Measurements from ENCODE around the gene CARD18.

The CARD18 gene

DNA sequence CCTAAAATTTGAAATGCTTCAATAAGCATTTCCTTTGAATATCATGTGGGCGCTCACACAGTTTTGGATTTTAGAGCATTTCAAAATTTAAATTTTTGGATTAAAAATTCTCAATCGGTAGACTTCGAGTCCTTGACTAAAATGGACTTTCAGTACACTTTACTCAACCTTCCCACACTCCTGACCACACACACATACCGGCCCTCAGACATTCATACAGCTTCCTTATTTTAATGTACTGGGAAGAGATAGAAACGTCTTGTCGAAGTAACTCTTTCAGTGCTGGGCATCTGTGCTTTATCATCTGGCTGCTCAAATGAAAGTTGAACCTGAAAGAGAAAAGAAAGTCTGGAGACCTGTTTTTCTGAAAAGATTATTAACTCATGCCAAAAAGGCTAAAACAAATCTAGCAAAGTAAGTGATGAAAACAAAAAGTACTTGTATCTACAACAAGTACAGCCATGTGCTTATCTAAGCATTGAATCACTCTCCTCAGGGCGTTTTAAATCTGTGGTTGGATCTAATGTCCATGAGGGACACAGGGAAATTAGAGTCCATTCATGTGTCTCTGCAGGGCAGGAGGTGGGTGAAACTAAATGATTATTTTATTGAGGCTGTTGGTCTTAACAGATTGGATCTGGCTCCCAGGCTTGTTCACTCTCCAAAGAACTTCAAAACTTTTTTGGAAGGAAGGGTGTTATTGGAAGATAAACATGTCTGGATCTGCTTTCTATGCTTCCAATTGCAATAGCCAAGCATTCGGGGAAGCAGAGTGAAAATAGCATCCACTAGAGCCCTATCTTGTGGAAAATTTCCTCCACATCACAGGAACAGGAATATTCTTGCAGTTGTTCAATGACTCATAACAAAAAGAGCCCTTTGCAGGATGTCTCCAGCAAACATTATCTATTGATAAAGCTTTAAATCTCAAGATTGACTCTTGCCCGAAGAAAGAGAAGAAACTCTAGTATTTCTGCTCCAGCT lies 47.0 kb downstream of the CARD18 start:
- no peak for DNase-seq (ENCODE audit: extremely low read depth, insufficient read length)
- TF ChIP-seq, protein P1, sequence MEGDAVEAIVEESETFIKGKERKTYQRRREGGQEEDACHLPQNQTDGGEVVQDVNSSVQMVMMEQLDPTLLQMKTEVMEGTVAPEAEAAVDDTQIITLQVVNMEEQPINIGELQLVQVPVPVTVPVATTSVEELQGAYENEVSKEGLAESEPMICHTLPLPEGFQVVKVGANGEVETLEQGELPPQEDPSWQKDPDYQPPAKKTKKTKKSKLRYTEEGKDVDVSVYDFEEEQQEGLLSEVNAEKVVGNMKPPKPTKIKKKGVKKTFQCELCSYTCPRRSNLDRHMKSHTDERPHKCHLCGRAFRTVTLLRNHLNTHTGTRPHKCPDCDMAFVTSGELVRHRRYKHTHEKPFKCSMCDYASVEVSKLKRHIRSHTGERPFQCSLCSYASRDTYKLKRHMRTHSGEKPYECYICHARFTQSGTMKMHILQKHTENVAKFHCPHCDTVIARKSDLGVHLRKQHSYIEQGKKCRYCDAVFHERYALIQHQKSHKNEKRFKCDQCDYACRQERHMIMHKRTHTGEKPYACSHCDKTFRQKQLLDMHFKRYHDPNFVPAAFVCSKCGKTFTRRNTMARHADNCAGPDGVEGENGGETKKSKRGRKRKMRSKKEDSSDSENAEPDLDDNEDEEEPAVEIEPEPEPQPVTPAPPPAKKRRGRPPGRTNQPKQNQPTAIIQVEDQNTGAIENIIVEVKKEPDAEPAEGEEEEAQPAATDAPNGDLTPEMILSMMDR (IDR thresholded peaks at IDR 0.05; ENCODE audit: insufficient read depth, low read length, poor library complexity, severe bottlenecking): no peak
- Histone ChIP-seq H3K27me3 (replicated peaks; ENCODE audit: control insufficient read depth, insufficient read depth, low read length) (no peaks in the 10 kb centered on the region; the same call in 1 of the 2 replicates), H3K4me3 (replicated peaks; ENCODE audit: low read depth, low read length) (no peak overlapping the region), H3K36me3 (ENCODE audit: control insufficient read depth, insufficient read depth, low read length) (no peaks in the 10 kb centered on the region)
